Calu3 (cell line): ENCODE results near the gene ARPP21. TPM values are rescaled to one million over a fixed set of nuclear protein-coding genes. Genes with fewer than 3 reads are reported as not detected.

Experiments
- BruUV-seq: library from RNA; stranded (reverse); fragments of 400-500 nt; replicated peaks from 2 replicates; lab custom pipeline; 2021; lab: Mats Ljungman, UMichigan
- CTCF ChIA-PET: fragments of 300-600 bp; sonication (Branson Sonifier 250); formaldehyde crosslinking; loops from one replicate; lab custom pipeline; 2022; ENCODE audit warnings: antibody characterized with exemption; lab: Charles Lee
- DNase-seq: peaks from one replicate; pipeline ENCODE4 v3.0.0; 2022
- H3K27ac Mint-ChIP-seq: one replicate; pipeline ENCODE4 v1.8.0; 2022; ENCODE audit warnings: mixed read lengths; ENCODE audit not compliant: unreplicated experiment
- H3K27me3 Mint-ChIP-seq: one replicate; pipeline ENCODE4 v1.8.0; 2022; ENCODE audit warnings: mixed read lengths; ENCODE audit not compliant: unreplicated experiment
- H3K36me3 Mint-ChIP-seq: one replicate; pipeline ENCODE4 v1.8.0; 2022; ENCODE audit warnings: mild to moderate bottlenecking, moderate library complexity, mixed read lengths; ENCODE audit not compliant: insufficient read depth, unreplicated experiment
- H3K4me1 Mint-ChIP-seq: one replicate; pipeline ENCODE4 v1.8.0; 2022; ENCODE audit warnings: mild to moderate bottlenecking, low read depth, mixed read lengths; ENCODE audit not compliant: unreplicated experiment
- H3K4me3 Mint-ChIP-seq: one replicate; pipeline ENCODE4 v1.8.0; 2022; ENCODE audit warnings: mild to moderate bottlenecking, low read depth, moderate library complexity, mixed read lengths; ENCODE audit not compliant: unreplicated experiment
- H3K9me3 Mint-ChIP-seq: one replicate; pipeline ENCODE4 v1.8.0; 2022; ENCODE audit warnings: low read depth, mixed read lengths; ENCODE audit not compliant: unreplicated experiment
- intact Hi-C: fragments of 100-400 bp; cut with micrococcal nuclease; formaldehyde crosslinking; loops from one replicate; pipeline ENCODE4 v1.10.0; 2022; ENCODE audit not compliant: unreplicated experiment
- total RNA-seq: library from RNA; stranded (reverse); gene quantifications from 2 replicates; pipeline ENCODE4 v1.2.3, GENCODE V29; 2022
- TF ChIP-seq, protein P1 (sequence below): fragments of 200-600 bp; IDR thresholded peaks from one replicate; pipeline ENCODE4 v1.8.0; 2022; ENCODE audit warnings: antibody characterized with exemption; ENCODE audit not compliant: unreplicated experiment

ARPP21 gene
- total RNA-seq, 1 experiment from 2014 or later: not detected

GRCh38 chr3:35744419-35744818 lies 105.1 kb downstream of the ARPP21 start:
- Mint-ChIP-seq H3K27ac (no peak overlapping the region), H3K9me3 (no peaks in the 10 kb centered on the region), H3K27me3 (peaks cover 18% of the 10 kb centered on the region), H3K36me3 (no peaks in the 10 kb centered on the region), H3K4me3 (no peak overlapping the region), H3K4me1 (no peaks in the 10 kb centered on the region)
- no TSS peak for BruUV-seq
- CTCF ChIA-PET: no interaction called here
- TF ChIP-seq, protein P1, sequence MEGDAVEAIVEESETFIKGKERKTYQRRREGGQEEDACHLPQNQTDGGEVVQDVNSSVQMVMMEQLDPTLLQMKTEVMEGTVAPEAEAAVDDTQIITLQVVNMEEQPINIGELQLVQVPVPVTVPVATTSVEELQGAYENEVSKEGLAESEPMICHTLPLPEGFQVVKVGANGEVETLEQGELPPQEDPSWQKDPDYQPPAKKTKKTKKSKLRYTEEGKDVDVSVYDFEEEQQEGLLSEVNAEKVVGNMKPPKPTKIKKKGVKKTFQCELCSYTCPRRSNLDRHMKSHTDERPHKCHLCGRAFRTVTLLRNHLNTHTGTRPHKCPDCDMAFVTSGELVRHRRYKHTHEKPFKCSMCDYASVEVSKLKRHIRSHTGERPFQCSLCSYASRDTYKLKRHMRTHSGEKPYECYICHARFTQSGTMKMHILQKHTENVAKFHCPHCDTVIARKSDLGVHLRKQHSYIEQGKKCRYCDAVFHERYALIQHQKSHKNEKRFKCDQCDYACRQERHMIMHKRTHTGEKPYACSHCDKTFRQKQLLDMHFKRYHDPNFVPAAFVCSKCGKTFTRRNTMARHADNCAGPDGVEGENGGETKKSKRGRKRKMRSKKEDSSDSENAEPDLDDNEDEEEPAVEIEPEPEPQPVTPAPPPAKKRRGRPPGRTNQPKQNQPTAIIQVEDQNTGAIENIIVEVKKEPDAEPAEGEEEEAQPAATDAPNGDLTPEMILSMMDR: no peak
- DNase-seq: no peak
- intact Hi-C loops: no loop called here

GRCh38 chr3:35745351-35745750 lies 106.0 kb downstream of the ARPP21 start:
- BruUV-seq: no TSS peak
- Mint-ChIP-seq H3K4me1 (no peaks in the 10 kb centered on the region), H3K9me3 (no peaks in the 10 kb centered on the region)

GRCh38 chr3:35745802-35746484 lies 106.6 kb downstream of the ARPP21 start:
- Mint-ChIP-seq H3K9me3 (no peaks in the 10 kb centered on the region), H3K4me3 (no peak overlapping the region), H3K27me3 (peaks cover 12% of the 10 kb centered on the region), H3K36me3 (no peaks in the 10 kb centered on the region), H3K27ac (no peak overlapping the region), H3K4me1 (no peaks in the 10 kb centered on the region)
- TF ChIP-seq, protein P1: no peak
- intact Hi-C loops: no loop called here
- no peak for DNase-seq
- CTCF ChIA-PET: no interaction called here
- no TSS peak for BruUV-seq

More at GRCh38 chr3:35745351-35745750, 106.0 kb downstream of the ARPP21 start:
- no peak for DNase-seq
- Mint-ChIP-seq H3K27me3 (peaks cover 12% of the 10 kb centered on the region), H3K27ac (no peak overlapping the region), H3K4me3 (no peak overlapping the region), H3K36me3 (no peaks in the 10 kb centered on the region)
- TF ChIP-seq, protein P1: no peak
- intact Hi-C loops: no loop called here
- CTCF ChIA-PET: no interaction called here

DNA sequence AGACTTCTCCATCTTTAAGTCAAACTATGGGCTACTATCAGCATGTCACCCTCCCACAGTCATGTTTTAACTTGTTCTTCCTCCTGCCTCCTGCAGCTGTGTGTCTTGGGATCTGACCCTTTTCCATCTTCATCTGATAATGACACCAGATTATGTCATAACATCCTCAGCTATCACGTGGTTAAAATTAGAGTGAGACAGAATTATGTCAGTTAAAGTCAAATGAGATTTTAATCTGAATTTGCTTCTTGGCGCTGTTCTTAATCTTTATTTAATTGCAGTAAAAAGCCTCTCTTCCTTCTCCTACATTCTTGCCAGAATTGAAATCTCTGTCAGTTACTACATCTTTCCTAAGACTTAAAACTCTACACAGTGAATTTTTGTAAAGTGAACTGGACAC lies 107.2 kb downstream of the ARPP21 start:
- Mint-ChIP-seq H3K36me3 (no peaks in the 10 kb centered on the region), H3K27me3 (peaks cover 12% of the 10 kb centered on the region), H3K9me3 (no peaks in the 10 kb centered on the region), H3K27ac (no peak overlapping the region), H3K4me3 (no peak overlapping the region), H3K4me1 (no peaks in the 10 kb centered on the region)
- intact Hi-C loops: no loop called here
- no TSS peak for BruUV-seq
- DNase-seq: no peak
- TF ChIP-seq, protein P1: no peak
- CTCF ChIA-PET: no interaction called here
